HG02610 (cell line): Measurements from ENCODE around the gene FBXO45.
"Not testable (repeated sequence)": the region's sequence is repeated elsewhere in the genome, so short reads cannot be mapped to it uniquely, and the experiment has no call there.

Experiments
- ATAC-seq: cut with Tn5 transposase; IDR thresholded peaks from one replicate; pipeline ENCODE4 v1.9.1; 2021; ENCODE audit warnings: mild to moderate bottlenecking, moderate library complexity; ENCODE audit not compliant: unreplicated experiment

FBXO45 gene

GRCh38 chr3:196555295-196555694 is 13.2 kb upstream of the FBXO45 start:
- no peak for ATAC-seq

DNA sequence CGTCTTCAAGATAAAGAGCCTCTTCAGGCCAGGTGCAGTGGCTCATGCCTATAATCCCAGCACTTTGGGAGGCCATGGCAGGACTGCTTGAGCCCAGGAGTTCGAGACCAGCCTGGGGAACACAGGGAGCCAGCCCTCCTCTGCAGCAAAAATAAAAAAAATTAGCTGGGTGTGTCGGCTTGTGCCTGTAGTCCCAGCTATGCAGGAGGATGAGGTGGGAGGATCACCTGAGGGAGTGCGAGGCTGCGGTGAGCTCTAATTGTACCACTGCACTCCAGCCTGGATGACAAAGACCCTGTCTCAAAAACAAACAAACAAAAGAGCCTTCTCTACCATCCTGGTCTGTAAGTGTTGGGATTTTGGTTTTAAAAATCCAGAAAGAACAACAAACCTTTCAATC is 11.2 kb upstream of the FBXO45 start:
- ATAC-seq: no peak

DNA sequence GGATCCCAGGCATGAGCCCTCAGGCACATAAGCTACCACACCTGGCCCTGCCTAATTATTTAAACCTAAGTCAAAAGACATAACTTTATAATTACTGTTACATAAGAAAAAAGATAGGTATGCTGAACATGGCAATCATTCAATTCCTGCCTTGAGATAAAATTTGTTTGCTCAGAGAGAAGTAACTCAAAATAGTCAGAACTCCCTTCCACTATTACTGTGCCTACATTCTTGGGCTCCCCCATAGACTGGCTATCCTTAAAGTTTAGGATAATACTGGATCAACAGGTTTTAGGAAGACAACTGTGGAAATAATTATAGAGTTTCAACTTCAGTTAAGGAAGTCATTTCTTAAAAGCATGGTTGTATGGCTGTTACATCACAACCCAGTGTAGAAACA is 10.0 kb upstream of the FBXO45 start:
- no peak for ATAC-seq

- no peak for ATAC-seq
Measured at GRCh38 chr3:196559826-196560225, 8.6 kb upstream of the FBXO45 start.

GRCh38 chr3:196563721-196564225 is 4.7 kb upstream of the FBXO45 start:
- ATAC-seq: no peak

DNA sequence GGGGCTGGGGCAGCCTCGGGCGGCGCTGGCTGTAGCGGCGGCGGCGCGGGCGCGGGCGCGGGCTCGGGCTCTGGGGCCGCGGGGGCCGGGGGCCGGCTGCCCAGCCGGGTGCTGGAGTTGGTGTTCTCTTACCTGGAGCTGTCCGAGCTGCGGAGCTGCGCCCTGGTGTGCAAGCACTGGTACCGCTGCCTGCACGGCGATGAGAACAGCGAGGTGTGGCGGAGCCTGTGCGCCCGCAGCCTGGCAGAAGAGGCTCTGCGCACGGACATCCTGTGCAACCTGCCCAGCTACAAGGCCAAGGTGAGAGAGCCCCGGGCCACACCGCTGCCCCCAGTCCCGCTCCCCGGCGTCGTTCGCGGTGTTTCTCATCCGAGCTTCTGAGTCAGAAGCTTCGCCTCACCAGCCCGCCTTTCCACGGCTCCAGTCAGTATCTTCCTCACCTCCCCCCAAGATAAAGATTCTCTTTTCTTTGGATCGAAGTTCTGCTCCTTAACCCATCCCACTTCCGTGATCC is 600 bp downstream of the FBXO45 start:
- ATAC-seq: peak; percentile 32

- ATAC-seq: not testable (repeated sequence)
Measured at GRCh38 chr3:196570332-196570731, 1.9 kb downstream of the FBXO45 start.

DNA sequence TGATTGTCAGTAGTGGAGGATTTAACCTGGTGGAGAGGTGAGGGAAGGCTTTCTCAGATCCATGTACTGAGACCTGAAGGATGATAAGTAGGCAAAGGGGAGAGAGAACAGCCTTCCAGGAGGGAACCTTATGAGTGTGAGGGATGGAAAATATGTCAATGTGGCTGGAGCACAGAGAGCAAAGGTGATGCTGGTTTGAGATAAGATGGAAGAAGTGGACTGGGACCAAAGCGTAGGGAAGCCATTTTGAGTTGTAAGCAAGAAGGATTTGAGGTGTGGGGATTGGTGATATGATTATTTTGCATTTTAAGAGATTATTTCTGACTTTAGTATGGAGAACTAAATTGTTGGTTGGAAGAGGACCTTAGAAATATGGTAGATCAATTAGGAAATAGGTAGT is 3.9 kb downstream of the FBXO45 start:
- ATAC-seq: no peak

DNA sequence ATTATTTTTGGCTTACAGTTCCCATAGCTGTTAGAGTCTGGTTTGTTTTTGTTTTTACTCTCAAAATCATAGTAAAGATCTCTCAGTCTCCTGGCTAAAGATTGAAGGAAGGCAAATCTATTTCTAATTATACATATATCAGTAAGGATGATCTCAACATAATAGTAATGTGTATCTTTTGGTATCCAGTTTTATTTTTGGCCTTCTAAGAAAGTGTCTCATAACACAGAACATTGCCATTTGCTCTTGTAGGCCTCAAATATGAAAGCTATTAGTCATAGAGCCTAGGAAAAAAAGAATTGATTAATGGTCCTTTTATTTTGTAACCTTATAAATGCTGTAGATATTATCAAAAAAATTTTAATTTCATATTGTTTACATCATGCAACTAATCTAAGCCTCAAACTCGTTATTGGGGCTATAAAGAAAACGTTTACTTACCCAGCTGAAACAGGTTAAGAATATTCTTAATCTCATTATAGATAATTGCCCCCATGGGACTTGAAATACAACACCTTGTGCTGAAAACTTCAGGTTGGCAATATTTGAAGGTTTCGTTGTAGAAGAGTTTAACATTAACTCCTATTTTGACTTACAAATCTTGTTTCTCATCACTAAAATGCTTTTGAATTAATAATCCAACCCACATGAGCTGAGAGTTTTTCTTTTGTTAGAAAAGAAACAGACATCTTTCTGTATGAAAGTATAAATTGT is 16.7 kb downstream of the FBXO45 start:
- ATAC-seq: no peak

- no peak for ATAC-seq
Measured at GRCh38 chr3:196590279-196590678, 21.8 kb downstream of the FBXO45 start.

DNA sequence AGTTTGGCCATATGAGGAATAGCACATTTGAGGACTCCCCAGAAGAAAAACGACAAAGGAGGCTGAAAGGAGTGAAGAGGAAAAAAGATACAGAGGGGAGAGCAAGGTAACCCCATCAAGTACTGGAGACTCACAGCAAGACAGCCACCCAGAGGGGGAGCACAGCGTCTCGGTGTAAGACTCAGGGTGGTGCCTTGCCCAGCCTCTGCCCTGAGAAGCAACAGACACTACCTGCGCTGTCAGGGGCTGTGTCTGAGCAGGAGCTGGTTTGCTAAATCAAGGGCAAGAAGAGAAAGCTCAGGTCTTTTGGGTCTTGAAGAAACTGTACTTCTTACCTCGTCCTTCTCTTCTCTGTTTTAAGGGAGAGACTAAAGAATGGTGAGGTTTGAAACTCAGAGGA is 27.9 kb downstream of the FBXO45 start:
- ATAC-seq: no peak

- not testable (repeated sequence) for ATAC-seq
Measured at GRCh38 chr3:196597971-196598733, 29.7 kb downstream of the FBXO45 start.

GRCh38 chr3:196599734-196600128 is 31.3 kb downstream of the FBXO45 start:
- no peak for ATAC-seq

GRCh38 chr3:196600359-196600758 is 31.9 kb downstream of the FBXO45 start:
- ATAC-seq: no peak

DNA sequence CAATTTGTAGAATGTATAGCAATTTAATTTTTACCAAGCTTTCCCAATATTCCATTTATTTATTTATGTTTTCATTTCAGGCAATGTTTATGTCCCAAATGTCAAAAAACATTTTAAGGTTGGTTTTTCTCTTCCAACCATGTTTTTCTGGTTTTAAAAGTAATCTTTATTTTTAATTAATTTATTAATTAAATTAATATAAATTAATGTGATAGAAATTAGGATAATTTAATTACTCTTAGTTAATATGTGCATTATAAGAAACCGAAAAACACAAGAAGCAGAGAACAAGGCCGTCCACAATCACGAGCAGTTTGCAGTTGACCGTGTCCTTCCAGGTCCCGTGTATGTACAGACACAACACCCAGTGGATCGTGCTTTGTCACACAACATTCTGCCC is 34.2 kb downstream of the FBXO45 start:
- no peak for ATAC-seq

- no peak for ATAC-seq
Measured at GRCh38 chr3:196603683-196604082, 35.2 kb downstream of the FBXO45 start.

DNA sequence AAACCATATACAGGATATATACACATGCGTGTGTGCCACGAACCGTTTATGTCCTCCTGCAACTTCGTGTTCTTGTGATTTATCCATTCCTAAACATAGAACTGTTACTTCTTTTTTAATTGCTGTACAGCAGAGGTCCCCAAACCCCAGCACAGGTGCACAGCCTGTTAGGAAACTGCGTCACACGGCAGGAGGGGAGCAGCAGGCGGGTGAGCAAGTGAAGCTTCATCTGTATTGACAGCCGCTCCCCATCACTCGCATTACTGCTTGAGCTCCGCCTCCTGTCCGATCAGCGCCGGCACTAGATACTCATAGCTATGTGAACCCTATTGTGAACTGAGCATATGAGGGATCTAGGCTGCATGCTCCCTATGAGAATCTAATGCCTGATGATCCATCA is 36.1 kb downstream of the FBXO45 start:
- ATAC-seq: no peak

- ATAC-seq: no peak
Measured at GRCh38 chr3:196608693-196609092, 40.2 kb downstream of the FBXO45 start.

GRCh38 chr3:196609343-196609775 is 40.9 kb downstream of the FBXO45 start:
- ATAC-seq: peak; percentile 77

GRCh38 chr3:196609805-196610515 is 41.5 kb downstream of the FBXO45 start:
- no peak for ATAC-seq

DNA sequence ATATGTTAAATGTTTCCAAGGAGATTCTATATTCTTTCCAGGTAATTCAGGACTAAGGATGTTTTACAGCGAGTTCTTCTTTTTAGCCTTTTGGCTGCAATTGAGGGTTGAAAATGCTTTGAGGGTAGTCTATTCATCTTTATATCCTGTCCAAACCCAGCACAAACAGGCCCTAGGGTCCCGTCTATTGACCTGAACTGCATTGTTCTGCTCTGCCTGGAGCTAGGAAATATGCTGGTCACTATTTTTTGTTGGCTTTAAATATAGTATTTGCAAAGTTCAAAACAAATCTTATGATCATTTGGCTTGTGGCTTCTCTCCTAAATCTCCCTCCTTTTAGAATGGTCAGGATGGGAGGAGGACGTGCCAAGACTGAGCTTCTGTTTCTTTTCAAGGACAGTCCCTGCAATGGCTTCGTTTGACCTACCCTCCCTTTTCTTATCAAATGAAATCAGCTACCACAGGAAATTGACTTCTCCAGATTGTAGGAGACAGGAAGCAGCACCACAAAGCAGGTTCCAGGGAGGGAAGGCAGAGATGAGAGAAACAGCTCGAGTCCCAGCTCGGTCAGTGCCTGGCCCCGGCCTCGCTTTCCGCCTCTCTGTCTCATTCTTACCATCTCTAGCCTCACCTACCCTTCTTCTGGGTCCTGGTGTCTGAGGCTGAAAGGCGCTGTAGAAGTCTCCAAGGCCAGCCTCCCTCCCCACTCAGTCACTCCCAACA is 43.5 kb downstream of the FBXO45 start:
- ATAC-seq: no peak
